ENCODE data around the gene ENC1. TPM values are rescaled to one million over a fixed set of nuclear protein-coding genes. Genes with fewer than 3 reads are reported as not detected.

Gene ENC1
- total RNA-seq, 1 experiment from 2014 or later = 31.3 TPM

- no peak overlapping the region for H3K4me3 ChIP-seq
- H3K27ac ChIP-seq = peak overlapping the region; percentile 28; the same call in 1 of the 2 replicates
- H3K36me3 ChIP-seq = no peaks in the 10 kb centered on the region
- no peaks in the 10 kb centered on the region for H3K27me3 ChIP-seq (replicated peaks)
- H3K4me1 ChIP-seq (replicated peaks) = peaks cover 12% of the 10 kb centered on the region
- DNase-seq (ENCODE audit: low read depth in 1 of 2, low spot score in 2 of 2) = no peak
- no peaks in the 10 kb centered on the region for H3K9me3 ChIP-seq (replicated peaks)
Observed at GRCh38 chr5:74595143-74595925, 45.2 kb downstream of the ENC1 start.

- H3K27ac ChIP-seq = peak overlapping the region; percentile 28; the same call in 1 of the 2 replicates
- H3K4me3 ChIP-seq = no peak overlapping the region
- no peaks in the 10 kb centered on the region for H3K36me3 ChIP-seq
- H3K4me1 ChIP-seq (replicated peaks) = peaks cover 12% of the 10 kb centered on the region
- H3K27me3 ChIP-seq (replicated peaks) = no peaks in the 10 kb centered on the region
- no peaks in the 10 kb centered on the region for H3K9me3 ChIP-seq (replicated peaks)
- no peak for DNase-seq (ENCODE audit: low read depth in 1 of 2, low spot score in 2 of 2)
Observed at GRCh38 chr5:74594137-74595040, 46.1 kb downstream of the ENC1 start.

- Histone ChIP-seq H3K9me3 (replicated peaks) (no peaks in the 10 kb centered on the region), H3K36me3 (no peaks in the 10 kb centered on the region), H3K4me1 (replicated peaks) (peaks cover 22% of the 10 kb centered on the region), H3K4me3 (no peak overlapping the region), H3K27ac (no peak overlapping the region), H3K27me3 (replicated peaks) (no peaks in the 10 kb centered on the region)
- no peak for DNase-seq (ENCODE audit: low read depth in 1 of 2, low spot score in 2 of 2)
Observed at GRCh38 chr5:74589204-74590056, 51.1 kb downstream of the ENC1 start.

GRCh38 chr5:74588415-74588814, 52.1 kb downstream of the ENC1 start:
- no peak for DNase-seq (ENCODE audit: low read depth in 1 of 2, low spot score in 2 of 2)
- H3K36me3 ChIP-seq = no peaks in the 10 kb centered on the region
- H3K27me3 ChIP-seq (replicated peaks) = no peaks in the 10 kb centered on the region
- H3K27ac ChIP-seq = no peak overlapping the region
- no peak overlapping the region for H3K4me3 ChIP-seq
- H3K4me1 ChIP-seq (replicated peaks) = peaks cover 22% of the 10 kb centered on the region
- H3K9me3 ChIP-seq (replicated peaks) = no peaks in the 10 kb centered on the region

GRCh38 chr5:74587890-74588289, 52.6 kb downstream of the ENC1 start:
- H3K4me1 ChIP-seq (replicated peaks) = peaks cover 22% of the 10 kb centered on the region
- no peak for DNase-seq (ENCODE audit: low read depth in 1 of 2, low spot score in 2 of 2)
- H3K27me3 ChIP-seq (replicated peaks) = no peaks in the 10 kb centered on the region

GRCh38 chr5:74587300-74587699, 53.2 kb downstream of the ENC1 start:
- Histone ChIP-seq H3K4me3 (no peak overlapping the region), H3K4me1 (replicated peaks) (peaks cover 22% of the 10 kb centered on the region), H3K27ac (no peak overlapping the region), H3K27me3 (replicated peaks) (no peaks in the 10 kb centered on the region), H3K9me3 (replicated peaks) (no peaks in the 10 kb centered on the region), H3K36me3 (no peaks in the 10 kb centered on the region)
- DNase-seq (ENCODE audit: low read depth in 1 of 2, low spot score in 2 of 2) = no peak

More at GRCh38 chr5:74587890-74588289, 52.6 kb downstream of the ENC1 start:
- Histone ChIP-seq H3K27ac (no peak overlapping the region), H3K36me3 (no peaks in the 10 kb centered on the region), H3K4me3 (no peak overlapping the region), H3K9me3 (replicated peaks) (no peaks in the 10 kb centered on the region)

DNA sequence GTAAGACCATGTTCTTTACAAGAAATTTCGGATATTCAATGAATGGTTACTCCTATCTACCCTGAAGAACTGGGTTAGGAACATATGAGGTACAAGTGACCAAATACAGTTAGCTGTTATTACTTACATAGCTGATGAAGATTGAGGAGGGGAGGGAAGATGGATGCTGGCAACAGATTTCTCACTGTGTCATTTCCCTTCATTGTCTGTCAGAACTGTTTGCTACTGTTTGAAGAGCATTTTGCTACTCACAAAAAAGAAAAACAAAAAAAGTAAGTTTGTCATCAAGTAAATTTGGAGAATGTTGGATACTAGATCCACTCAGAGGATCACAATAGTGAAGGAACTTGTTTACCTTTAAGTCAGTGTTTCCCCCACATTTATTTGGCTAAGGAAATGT, 53.7 kb downstream of the ENC1 start:
- H3K9me3 ChIP-seq (replicated peaks) = no peaks in the 10 kb centered on the region
- H3K4me3 ChIP-seq = no peak overlapping the region
- no peak overlapping the region for H3K27ac ChIP-seq
- peaks cover 19% of the 10 kb centered on the region for H3K4me1 ChIP-seq (replicated peaks)
- no peaks in the 10 kb centered on the region for H3K36me3 ChIP-seq
- DNase-seq (ENCODE audit: low read depth in 1 of 2, low spot score in 2 of 2) = no peak
- H3K27me3 ChIP-seq (replicated peaks) = no peaks in the 10 kb centered on the region

DNA sequence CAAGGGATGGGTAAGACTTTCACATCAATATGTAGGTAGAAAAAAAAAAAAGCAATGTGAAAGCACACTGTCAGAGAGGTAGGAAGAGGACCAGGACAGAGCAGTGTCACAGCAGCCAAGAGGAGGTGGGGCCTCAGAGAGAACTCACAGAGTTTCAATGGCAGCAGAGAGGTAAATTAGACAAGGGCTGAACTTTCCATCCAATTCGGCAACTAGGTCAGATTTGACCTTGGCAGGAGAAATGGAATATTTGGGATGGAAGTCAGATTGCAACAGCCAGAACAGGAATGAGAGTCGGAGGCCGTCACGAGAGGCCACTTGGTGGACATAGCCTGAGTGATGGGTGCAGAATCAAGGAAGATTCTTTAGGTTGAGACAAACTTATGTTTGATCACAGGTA, 57.7 kb downstream of the ENC1 start:
- Histone ChIP-seq H3K27ac (no peak overlapping the region), H3K36me3 (no peaks in the 10 kb centered on the region), H3K9me3 (replicated peaks) (no peaks in the 10 kb centered on the region), H3K4me1 (replicated peaks) (peaks cover 23% of the 10 kb centered on the region), H3K4me3 (no peak overlapping the region), H3K27me3 (replicated peaks) (no peaks in the 10 kb centered on the region)
- no peak for DNase-seq (ENCODE audit: low read depth in 1 of 2, low spot score in 2 of 2)

DNA sequence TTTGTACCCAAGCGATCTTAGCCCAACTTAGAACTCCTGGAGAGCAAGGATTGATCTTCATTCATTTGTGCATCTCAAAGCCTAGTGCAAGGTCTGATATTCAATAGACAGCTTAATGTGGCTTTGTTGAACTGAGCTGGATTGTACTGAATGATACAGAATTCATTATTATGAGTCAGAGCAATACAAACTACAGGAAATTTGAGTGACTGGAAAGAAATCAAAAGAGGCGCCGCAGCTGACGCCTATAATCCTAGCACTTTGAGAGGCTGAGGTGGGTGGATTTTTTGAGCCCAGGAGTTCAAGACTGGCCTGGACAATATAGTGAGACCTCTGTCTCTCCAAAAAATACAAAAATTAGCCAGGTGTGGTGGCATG, 58.6 kb downstream of the ENC1 start:
- Histone ChIP-seq H3K27me3 (replicated peaks) (no peaks in the 10 kb centered on the region), H3K27ac (no peak overlapping the region), H3K4me3 (no peak overlapping the region), H3K4me1 (replicated peaks) (peaks cover 26% of the 10 kb centered on the region), H3K9me3 (replicated peaks) (no peaks in the 10 kb centered on the region), H3K36me3 (no peaks in the 10 kb centered on the region)
- DNase-seq (ENCODE audit: low read depth in 1 of 2, low spot score in 2 of 2) = no peak

GRCh38 chr5:74580729-74581109, 59.8 kb downstream of the ENC1 start:
- H3K9me3 ChIP-seq (replicated peaks) = no peaks in the 10 kb centered on the region
- no peaks in the 10 kb centered on the region for H3K27me3 ChIP-seq (replicated peaks)
- no peak overlapping the region for H3K27ac ChIP-seq
- no peak overlapping the region for H3K4me3 ChIP-seq
- peaks cover 29% of the 10 kb centered on the region for H3K4me1 ChIP-seq (replicated peaks)
- H3K36me3 ChIP-seq = no peaks in the 10 kb centered on the region
- no peak for DNase-seq (ENCODE audit: low read depth in 1 of 2, low spot score in 2 of 2)

- Histone ChIP-seq H3K4me1 (replicated peaks) (peaks cover 30% of the 10 kb centered on the region), H3K27ac (no peak overlapping the region), H3K4me3 (no peak overlapping the region), H3K36me3 (no peaks in the 10 kb centered on the region), H3K9me3 (replicated peaks) (no peaks in the 10 kb centered on the region), H3K27me3 (replicated peaks) (no peaks in the 10 kb centered on the region)
- no peak for DNase-seq (ENCODE audit: low read depth in 1 of 2, low spot score in 2 of 2)
Observed at GRCh38 chr5:74579215-74579614, 61.3 kb downstream of the ENC1 start.

DNA sequence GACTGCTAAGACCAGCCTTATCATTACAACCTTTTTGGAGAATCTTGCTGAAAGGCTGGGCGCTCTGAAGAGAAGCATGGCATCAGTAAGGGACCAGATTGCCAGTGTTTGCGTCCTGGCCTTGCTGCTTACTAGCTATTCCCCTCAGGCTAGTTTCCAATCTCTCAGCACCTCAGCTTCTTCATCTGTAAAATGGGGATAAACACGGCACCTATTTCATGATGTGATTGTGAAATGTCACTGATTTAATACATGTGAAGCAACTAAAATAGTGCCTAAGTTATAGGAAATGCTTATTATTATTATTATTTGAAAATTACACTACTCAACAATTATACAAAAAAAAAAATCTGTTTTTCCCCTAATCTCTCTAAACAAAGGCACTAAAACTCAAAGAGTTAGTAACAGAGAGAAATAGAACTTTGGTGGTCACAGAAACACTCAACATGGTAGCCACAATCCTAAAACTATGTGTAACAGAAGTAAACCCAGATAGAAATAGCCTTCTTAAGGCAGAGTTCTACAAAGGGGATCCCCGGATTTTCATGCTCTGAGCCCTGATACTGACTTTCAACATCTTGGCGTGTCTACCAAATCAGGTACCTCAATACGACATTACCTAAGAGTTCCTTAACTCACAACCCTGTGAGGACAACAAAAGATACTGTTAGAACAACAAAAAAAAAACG, 62.0 kb downstream of the ENC1 start:
- Histone ChIP-seq H3K9me3 (replicated peaks) (no peaks in the 10 kb centered on the region), H3K36me3 (no peaks in the 10 kb centered on the region), H3K4me1 (replicated peaks) (peaks cover 30% of the 10 kb centered on the region), H3K27ac (no peak overlapping the region), H3K27me3 (replicated peaks) (no peaks in the 10 kb centered on the region), H3K4me3 (no peak overlapping the region)
- no peak for DNase-seq (ENCODE audit: low read depth in 1 of 2, low spot score in 2 of 2)
